Naive thymus-derived CD8-positive, alpha-beta T cell (primary cell): ENCODE results near the gene CACNA1C. TPM values are rescaled to one million over a fixed set of nuclear protein-coding genes. Genes with fewer than 3 reads are reported as not detected.
A peak's percentile ranks its signal among the peaks of the same experiment; 100 is the strongest.

ENCODE experiments used
- ATAC-seq, 2 donors: fragments of 150-1000 bp; cut with Tn5 transposase in 1 of 2; sonication (Bioruptor Pico), chemical (Tn5 transposase) in 1 of 2; 1 replicate in 1 of 2; 2 replicates in 1 of 2; pipeline ENCODE4 v1.10.0; 2021; ENCODE audit warnings: mild to moderate bottlenecking in 2 of 2, moderate library complexity in 2 of 2
- POLR2A ChIA-PET: fragments of 350-600 bp; sonication (Branson Sonifier 250); formaldehyde crosslinking; loops from one replicate; lab custom pipeline; 2021; ENCODE audit warnings: antibody characterized with exemption; lab: Charles Lee
- DNase-seq, 10 donors: peaks; one replicate each; pipeline versions ENCODE4 v3.0.0 to v3.0.0-alpha.2; 2020 to 2022
- H3K27ac Mint-ChIP-seq, 10 donors: one replicate each; pipeline ENCODE4 v1.8.0; 2020 to 2022; ENCODE audit warnings: mild to moderate bottlenecking in 10 of 10, mixed read lengths in 10 of 10, moderate library complexity in 4 of 10, inconsistent platforms in 1 of 10
- H3K27me3 Mint-ChIP-seq, 5 donors: one replicate each; pipeline ENCODE4 v1.8.0; 2021 to 2022; ENCODE audit warnings: mixed read lengths in 5 of 5
- H3K36me3 Mint-ChIP-seq, 3 donors: one replicate each; pipeline ENCODE4 v1.8.0; 2020 to 2022; ENCODE audit warnings: mixed read lengths in 3 of 3, mild to moderate bottlenecking in 2 of 3, inconsistent platforms in 1 of 3
- H3K4me1 Mint-ChIP-seq, 4 donors: one replicate each; pipeline ENCODE4 v1.8.0; 2021 to 2022; ENCODE audit warnings: mixed read lengths in 4 of 4
- H3K4me3 Mint-ChIP-seq, 10 donors: one replicate each; pipeline ENCODE4 v1.8.0; 2020 to 2022; ENCODE audit warnings: mild to moderate bottlenecking in 10 of 10, mixed read lengths in 10 of 10, moderate library complexity in 6 of 10, inconsistent platforms in 1 of 10
- H3K9me3 Mint-ChIP-seq, 9 donors: one replicate each; pipeline ENCODE4 v1.8.0; 2020 to 2022; ENCODE audit warnings: mixed read lengths in 9 of 9, mild to moderate bottlenecking in 3 of 9, inconsistent platforms in 1 of 9, moderate library complexity in 1 of 9
- polyA plus RNA-seq, 3 donors: library from polyadenylated mRNA; unstranded; fragments of 300-500 nt; fragmentation: Illumina TruSeq; gene quantifications; one replicate each; pipeline ENCODE4 v1.2.3, GENCODE V29; 2021
- total RNA-seq, 8 experiments: library from RNA in 2 of 8; stranded (reverse) in 2 of 8; gene quantifications; one replicate each; pipeline ENCODE4 v1.2.3 and lab custom pipeline; 2021 to 2026

The CACNA1C gene
- total and polyA plus RNA-seq, 5 experiments from 2014 or later, result 0.05 to 0.21 (median 0.16) TPM

GRCh38 chr12:2634471-2634870, 581.7 kb downstream of the CACNA1C start:
- Mint-ChIP-seq H3K27me3 (peaks cover 7 to 33% (median 17%) of the 10 kb centered on the region in 5 donors), H3K4me3 (no peak overlapping the region), H3K9me3 (no peaks in the 10 kb centered on the region), H3K4me1 (peaks cover 0 to 3% (median 0%) of the 10 kb centered on the region in 4 donors), H3K27ac (no peak overlapping the region), H3K36me3 (peaks cover 0 to 2% (median 0%) of the 10 kb centered on the region in 3 donors)
- ATAC-seq (no peak), DNase-seq (no peak)
- POLR2A ChIA-PET, result no interaction called here

GRCh38 chr12:2636741-2637340, 584.1 kb downstream of the CACNA1C start:
- POLR2A ChIA-PET, result no interaction called here
- peaks cover 5 to 15% (median 8%) of the 10 kb centered on the region in 4 donors for H3K4me1 Mint-ChIP-seq
- peaks cover 3 to 33% (median 18%) of the 10 kb centered on the region in 5 donors for H3K27me3 Mint-ChIP-seq
- H3K4me3 Mint-ChIP-seq, result no peak overlapping the region
- H3K27ac Mint-ChIP-seq, result no peak overlapping the region
- DNase-seq (no peak), ATAC-seq (no peak)
- H3K36me3 Mint-ChIP-seq, result peaks cover 0 to 2% (median 0%) of the 10 kb centered on the region in 3 donors
- no peaks in the 10 kb centered on the region for H3K9me3 Mint-ChIP-seq

GRCh38 chr12:2637371-2637770, 584.6 kb downstream of the CACNA1C start:
- no peak overlapping the region for H3K27ac Mint-ChIP-seq
- no peak overlapping the region for H3K4me3 Mint-ChIP-seq
- peaks cover 0 to 2% (median 0%) of the 10 kb centered on the region in 3 donors for H3K36me3 Mint-ChIP-seq
- H3K27me3 Mint-ChIP-seq, result peaks cover 3 to 30% (median 17%) of the 10 kb centered on the region in 5 donors
- no peaks in the 10 kb centered on the region for H3K9me3 Mint-ChIP-seq
- ATAC-seq, result no peak
- DNase-seq, result no peak
- POLR2A ChIA-PET, result no interaction called here
- peaks cover 11 to 21% (median 13%) of the 10 kb centered on the region in 4 donors for H3K4me1 Mint-ChIP-seq

- POLR2A ChIA-PET, result no interaction called here
- Mint-ChIP-seq H3K27ac (no peak overlapping the region), H3K4me1 (peaks cover 17 to 31% (median 20%) of the 10 kb centered on the region in 4 donors), H3K4me3 (no peak overlapping the region), H3K9me3 (no peaks in the 10 kb centered on the region), H3K36me3 (peaks cover 0 to 2% (median 0%) of the 10 kb centered on the region in 3 donors), H3K27me3 (peaks cover 7 to 27% (median 18%) of the 10 kb centered on the region in 5 donors)
- ATAC-seq (no peak), DNase-seq (no peak)
Measured at GRCh38 chr12:2638273-2639019, 585.7 kb downstream of the CACNA1C start.

GRCh38 chr12:2639020-2639298, 586.2 kb downstream of the CACNA1C start:
- Mint-ChIP-seq H3K27me3 (peaks cover 7 to 30% (median 22%) of the 10 kb centered on the region in 5 donors), H3K27ac (no peak overlapping the region), H3K4me1 (peaks cover 17 to 36% (median 23%) of the 10 kb centered on the region in 4 donors), H3K36me3 (peaks cover 0 to 2% (median 0%) of the 10 kb centered on the region in 3 donors), H3K9me3 (no peaks in the 10 kb centered on the region), H3K4me3 (no peak overlapping the region)
- POLR2A ChIA-PET, result no interaction called here
- no peak for DNase-seq
- no peak for ATAC-seq

GRCh38 chr12:2640281-2640680, 587.5 kb downstream of the CACNA1C start:
- peaks cover 17 to 43% (median 25%) of the 10 kb centered on the region in 4 donors for H3K4me1 Mint-ChIP-seq
- ATAC-seq, result no peak

GRCh38 chr12:2640709-2641108, 587.9 kb downstream of the CACNA1C start:
- DNase-seq (no peak), ATAC-seq (no peak)
- Mint-ChIP-seq H3K9me3 (no peaks in the 10 kb centered on the region), H3K4me3 (no peak overlapping the region), H3K4me1 (peaks cover 17 to 43% (median 25%) of the 10 kb centered on the region in 4 donors), H3K27ac (peak overlapping the region in 1 of 10 donors; percentile 71), H3K27me3 (peaks cover 6 to 33% (median 23%) of the 10 kb centered on the region in 5 donors), H3K36me3 (peaks cover 0 to 2% (median 0%) of the 10 kb centered on the region in 3 donors)
- POLR2A ChIA-PET, result no interaction called here

More at GRCh38 chr12:2640281-2640680, 587.5 kb downstream of the CACNA1C start:
- Mint-ChIP-seq H3K27ac (peak overlapping the region in 1 of 10 donors; percentile 71), H3K4me3 (no peak overlapping the region), H3K36me3 (peaks cover 0 to 2% (median 0%) of the 10 kb centered on the region in 3 donors), H3K27me3 (peaks cover 7 to 32% (median 21%) of the 10 kb centered on the region in 5 donors), H3K9me3 (no peaks in the 10 kb centered on the region)
- peak in 1 of 10 donors; percentile 59 for DNase-seq
- POLR2A ChIA-PET, result no interaction called here

- H3K27ac Mint-ChIP-seq, result no peak overlapping the region
- H3K36me3 Mint-ChIP-seq, result peaks cover 0 to 2% (median 0%) of the 10 kb centered on the region in 3 donors
- H3K4me3 Mint-ChIP-seq, result no peak overlapping the region
- peaks cover 17 to 43% (median 25%) of the 10 kb centered on the region in 4 donors for H3K4me1 Mint-ChIP-seq
- POLR2A ChIA-PET, result no interaction called here
- peak in 1 of 10 donors; percentile 35 for DNase-seq
- no peaks in the 10 kb centered on the region for H3K9me3 Mint-ChIP-seq
- ATAC-seq, result no peak
- H3K27me3 Mint-ChIP-seq, result peaks cover 6 to 34% (median 28%) of the 10 kb centered on the region in 5 donors
Measured at GRCh38 chr12:2641207-2641606, 588.4 kb downstream of the CACNA1C start.

GRCh38 chr12:2641761-2642160, 589.0 kb downstream of the CACNA1C start:
- Mint-ChIP-seq H3K27ac (peak overlapping the region in 5 of 10 donors; percentile 3 to 76 (median 48)), H3K9me3 (no peaks in the 10 kb centered on the region), H3K4me1 (peaks cover 17 to 43% (median 25%) of the 10 kb centered on the region in 4 donors), H3K27me3 (peaks cover 10 to 39% (median 33%) of the 10 kb centered on the region in 5 donors), H3K36me3 (peaks cover 0 to 2% (median 0%) of the 10 kb centered on the region in 3 donors), H3K4me3 (peak overlapping the region in 6 of 10 donors; percentile 39 to 78 (median 68))
- ATAC-seq, result no peak
- DNase-seq, result peak in 1 of 10 donors; percentile 32
- POLR2A ChIA-PET, result no interaction called here

GRCh38 chr12:2642176-2642892, 589.5 kb downstream of the CACNA1C start:
- Mint-ChIP-seq H3K27ac (peak overlapping the region in 8 of 10 donors; percentile 2 to 76 (median 46)), H3K27me3 (peaks cover 13 to 43% (median 33%) of the 10 kb centered on the region in 5 donors), H3K4me3 (peak overlapping the region; percentile 5 to 78 (median 61)), H3K36me3 (peaks cover 0 to 2% (median 0%) of the 10 kb centered on the region in 3 donors), H3K9me3 (no peaks in the 10 kb centered on the region), H3K4me1 (peaks cover 17 to 43% (median 25%) of the 10 kb centered on the region in 4 donors)
- peak in 6 of 10 donors; percentile 4 to 59 (median 28) for DNase-seq
- POLR2A ChIA-PET, result no interaction called here
- ATAC-seq, result peak; percentile 75 to 93

- peak in 1 of 10 donors; percentile 48 for DNase-seq
- Mint-ChIP-seq H3K27ac (peak overlapping the region in 3 of 10 donors; percentile 29 to 56 (median 37)), H3K4me1 (peaks cover 17 to 43% (median 24%) of the 10 kb centered on the region in 4 donors), H3K36me3 (no peaks in the 10 kb centered on the region), H3K27me3 (peaks cover 13 to 39% (median 33%) of the 10 kb centered on the region in 5 donors), H3K9me3 (no peaks in the 10 kb centered on the region), H3K4me3 (peak overlapping the region in 5 of 10 donors; percentile 26 to 78 (median 61))
- ATAC-seq, result no peak
- POLR2A ChIA-PET, result no interaction called here
Measured at GRCh38 chr12:2642896-2643425, 590.2 kb downstream of the CACNA1C start.

GRCh38 chr12:2643576-2644135, 590.9 kb downstream of the CACNA1C start:
- Mint-ChIP-seq H3K36me3 (no peaks in the 10 kb centered on the region), H3K4me1 (peaks cover 17 to 43% (median 23%) of the 10 kb centered on the region in 4 donors), H3K27ac (peak overlapping the region in 3 of 10 donors; percentile 29 to 60 (median 56)), H3K9me3 (no peaks in the 10 kb centered on the region), H3K4me3 (peak overlapping the region in 2 of 10 donors; percentile 6 to 19), H3K27me3 (peaks cover 15 to 39% (median 36%) of the 10 kb centered on the region in 5 donors)
- POLR2A ChIA-PET, result no interaction called here
- DNase-seq (peak in 1 of 10 donors; percentile 31), ATAC-seq (no peak)
